Renal pelvis (tissue), 4 donors: ENCODE data around the gene TAS1R3. TPM values are rescaled to one million over a fixed set of nuclear protein-coding genes. Genes with fewer than 3 reads are reported as not detected.

ENCODE experiments used
- DNase-seq: peaks from one replicate; pipeline ENCODE4 v3.0.0-alpha.2; 2013
- polyA plus RNA-seq, 3 donors: library from polyadenylated mRNA; unstranded; fragments of 120-200 nt; gene quantifications; one replicate each; pipeline ENCODE4 v1.2.1, GENCODE V29; 2013; ENCODE audit not compliant: insufficient read length in 3 of 3

Gene TAS1R3
- polyA plus RNA-seq, 3 donors = 0.39 to 0.57 (median 0.49) TPM

GRCh38 chr1:1321477-1321876, 9.6 kb upstream of the TAS1R3 start:
- DNase-seq = no peak

DNA sequence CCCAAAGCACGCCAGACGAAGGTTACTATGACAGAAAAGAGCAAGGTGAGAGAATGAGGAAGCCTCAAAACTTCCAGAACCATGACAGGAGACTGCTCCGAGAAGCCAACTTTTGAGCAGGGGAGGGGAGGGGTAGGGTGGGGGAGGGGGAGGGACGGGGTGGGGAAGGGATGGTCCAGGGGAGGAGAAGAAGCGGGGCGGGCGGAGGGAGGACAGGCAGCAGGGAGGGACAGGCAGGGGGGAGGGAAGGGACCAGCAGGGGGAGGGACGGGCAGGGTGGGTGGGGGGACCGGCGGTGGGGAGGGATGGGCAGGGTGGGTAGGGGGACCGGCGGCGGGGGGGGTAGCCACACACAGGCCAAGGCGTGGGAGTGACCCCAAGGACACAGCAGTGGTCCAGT, 8.7 kb upstream of the TAS1R3 start:
- DNase-seq = no peak

DNA sequence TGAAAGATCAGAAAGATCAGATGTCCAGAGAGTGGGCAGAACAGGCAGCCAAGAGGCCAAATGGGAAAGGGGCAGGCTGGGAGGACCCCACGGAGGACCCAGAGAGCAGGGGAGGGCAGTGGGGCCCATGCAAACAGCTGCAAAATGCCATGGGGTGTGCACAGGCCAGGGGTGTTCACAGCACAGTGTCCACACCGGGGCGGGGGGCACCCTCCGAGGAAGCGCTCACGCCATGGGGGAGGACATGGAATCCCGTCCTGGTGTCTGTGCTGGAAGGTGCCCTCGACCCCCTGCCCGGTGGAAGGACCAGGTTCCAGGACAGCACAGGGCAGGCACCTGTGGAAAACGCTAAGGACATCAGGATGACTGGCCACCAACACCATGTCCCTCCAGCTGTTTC, 8.1 kb upstream of the TAS1R3 start:
- DNase-seq = no peak

GRCh38 chr1:1324084-1324523, 7.0 kb upstream of the TAS1R3 start:
- no peak for DNase-seq

DNA sequence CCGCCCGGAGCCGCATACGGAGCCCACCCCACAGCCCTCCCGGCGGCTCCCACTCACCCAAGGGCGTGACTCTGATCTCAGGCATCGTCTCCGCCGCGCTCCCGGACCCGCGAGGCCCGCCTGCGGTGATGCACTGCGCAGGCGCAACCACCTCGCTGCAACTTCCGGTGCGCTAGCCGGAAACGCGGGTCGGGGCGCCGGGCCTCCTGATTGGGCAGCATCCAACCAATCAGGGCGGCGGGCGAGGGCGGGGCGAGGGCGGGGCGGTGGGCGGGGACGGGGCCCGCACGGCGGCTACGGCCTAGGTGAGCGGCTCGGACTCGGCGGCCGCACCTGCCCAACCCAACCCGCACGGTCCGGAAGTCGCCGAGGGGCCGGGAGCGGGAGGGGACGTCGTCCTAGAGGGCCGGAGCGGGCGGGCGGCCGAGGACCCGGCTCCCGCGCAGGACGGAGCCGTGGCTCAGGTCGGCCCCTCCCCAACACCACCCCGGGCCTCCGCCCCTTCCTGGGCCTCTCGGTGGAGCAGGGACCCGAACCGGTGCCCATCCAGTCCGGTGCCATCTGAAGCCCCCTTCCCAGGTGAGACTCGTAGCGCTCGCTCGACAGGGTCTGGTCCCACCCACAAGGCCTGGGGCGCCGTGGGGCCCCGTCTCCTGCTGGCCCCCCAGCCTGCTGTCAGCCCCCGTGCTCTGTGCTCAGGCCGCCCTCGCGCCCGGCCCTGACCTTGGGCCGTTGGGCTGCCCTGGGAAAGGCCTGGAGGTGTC, 6.4 kb upstream of the TAS1R3 start, which contains the start of the genes CPTP and INTS11:
CPTP (plus strand) TSS at position 279 of the 764 bp plus-strand sequence. CDS start 2,109 bp downstream, outside the sequence.
INTS11 (minus strand) TSS at position 137 of the 764 bp plus-strand sequence; CDS start at position 85, 52 bp downstream.
- peak; percentile 92 for DNase-seq

DNA sequence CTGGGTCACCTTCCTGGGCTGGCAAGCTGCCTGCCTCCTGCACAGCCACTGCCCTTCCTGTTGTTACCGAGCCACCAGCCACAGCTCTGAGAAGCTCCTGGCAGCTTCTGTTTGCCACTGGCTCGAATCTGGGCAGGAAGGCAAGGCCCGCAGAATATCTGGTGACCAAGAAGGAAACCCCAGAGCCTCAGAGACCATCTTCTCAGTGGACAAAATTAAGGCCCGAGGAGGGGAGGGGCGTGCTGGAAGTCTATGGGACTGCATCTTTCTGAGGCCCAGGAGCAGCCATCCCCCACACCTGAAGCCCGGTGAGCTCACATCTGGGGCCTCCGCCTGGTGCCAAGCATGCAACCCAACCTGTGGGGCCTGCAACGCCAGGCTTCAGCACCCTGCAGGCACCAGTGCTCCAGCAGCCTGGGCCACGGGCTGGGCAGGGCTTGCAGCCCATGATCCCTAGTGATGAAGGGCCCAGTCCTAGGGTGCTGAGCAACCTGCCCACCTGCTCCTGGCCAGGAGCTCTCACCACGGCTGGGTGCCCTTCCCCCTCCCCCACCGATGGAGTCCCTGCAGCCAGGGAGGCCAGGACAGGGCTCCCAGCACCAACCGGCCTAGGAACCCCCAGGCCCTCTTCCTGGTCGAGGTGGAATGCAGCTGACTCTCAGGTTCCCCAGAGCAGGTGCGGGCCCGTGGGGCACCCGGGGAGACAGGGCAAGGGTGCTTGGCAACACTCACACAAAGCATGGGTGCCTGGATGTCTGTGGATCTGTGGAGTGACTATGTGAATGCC, 5.6 kb upstream of the TAS1R3 start:
- no peak for DNase-seq

- DNase-seq = no peak
These were observed 4.9 kb upstream of the TAS1R3 start for GRCh38 chr1:1326075-1326605.

DNA sequence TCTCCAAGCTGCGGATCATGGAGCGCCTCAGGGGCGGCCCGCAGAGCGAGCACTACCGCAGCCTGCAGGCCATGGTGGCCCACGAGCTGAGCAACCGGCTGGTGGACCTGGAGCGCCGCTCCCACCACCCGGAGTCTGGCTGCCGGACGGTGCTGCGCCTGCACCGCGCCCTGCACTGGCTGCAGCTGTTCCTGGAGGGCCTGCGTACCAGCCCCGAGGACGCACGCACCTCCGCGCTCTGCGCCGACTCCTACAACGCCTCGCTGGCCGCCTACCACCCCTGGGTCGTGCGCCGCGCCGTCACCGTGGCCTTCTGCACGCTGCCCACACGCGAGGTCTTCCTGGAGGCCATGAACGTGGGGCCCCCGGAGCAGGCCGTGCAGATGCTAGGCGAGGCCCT, 3.8 kb upstream of the TAS1R3 start:
- DNase-seq = no peak

GRCh38 chr1:1328254-1328653, 2.8 kb upstream of the TAS1R3 start:
- DNase-seq = no peak

- no peak for DNase-seq
These were observed 1.5 kb upstream of the TAS1R3 start for GRCh38 chr1:1329304-1330210.

- DNase-seq = no peak
These were observed 563 bp upstream of the TAS1R3 start for GRCh38 chr1:1330366-1331067.

- DNase-seq = no peak
These were observed 1.1 kb downstream of the TAS1R3 start for GRCh38 chr1:1332031-1332755.

DNA sequence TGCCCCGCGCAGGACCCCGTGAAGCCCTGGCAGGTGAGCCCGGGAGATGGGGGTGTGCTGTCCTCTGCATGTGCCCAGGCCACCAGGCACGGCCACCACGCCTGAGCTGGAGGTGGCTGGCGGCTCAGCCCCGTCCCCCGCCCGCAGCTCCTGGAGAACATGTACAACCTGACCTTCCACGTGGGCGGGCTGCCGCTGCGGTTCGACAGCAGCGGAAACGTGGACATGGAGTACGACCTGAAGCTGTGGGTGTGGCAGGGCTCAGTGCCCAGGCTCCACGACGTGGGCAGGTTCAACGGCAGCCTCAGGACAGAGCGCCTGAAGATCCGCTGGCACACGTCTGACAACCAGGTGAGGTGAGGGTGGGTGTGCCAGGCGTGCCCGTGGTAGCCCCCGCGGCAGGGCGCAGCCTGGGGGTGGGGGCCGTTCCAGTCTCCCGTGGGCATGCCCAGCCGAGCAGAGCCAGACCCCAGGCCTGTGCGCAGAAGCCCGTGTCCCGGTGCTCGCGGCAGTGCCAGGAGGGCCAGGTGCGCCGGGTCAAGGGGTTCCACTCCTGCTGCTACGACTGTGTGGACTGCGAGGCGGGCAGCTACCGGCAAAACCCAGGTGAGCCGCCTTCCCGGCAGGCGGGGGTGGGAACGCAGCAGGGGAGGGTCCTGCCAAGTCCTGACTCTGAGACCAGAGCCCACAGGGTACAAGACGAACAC, 1.8 kb downstream of the TAS1R3 start:
- no peak for DNase-seq

DNA sequence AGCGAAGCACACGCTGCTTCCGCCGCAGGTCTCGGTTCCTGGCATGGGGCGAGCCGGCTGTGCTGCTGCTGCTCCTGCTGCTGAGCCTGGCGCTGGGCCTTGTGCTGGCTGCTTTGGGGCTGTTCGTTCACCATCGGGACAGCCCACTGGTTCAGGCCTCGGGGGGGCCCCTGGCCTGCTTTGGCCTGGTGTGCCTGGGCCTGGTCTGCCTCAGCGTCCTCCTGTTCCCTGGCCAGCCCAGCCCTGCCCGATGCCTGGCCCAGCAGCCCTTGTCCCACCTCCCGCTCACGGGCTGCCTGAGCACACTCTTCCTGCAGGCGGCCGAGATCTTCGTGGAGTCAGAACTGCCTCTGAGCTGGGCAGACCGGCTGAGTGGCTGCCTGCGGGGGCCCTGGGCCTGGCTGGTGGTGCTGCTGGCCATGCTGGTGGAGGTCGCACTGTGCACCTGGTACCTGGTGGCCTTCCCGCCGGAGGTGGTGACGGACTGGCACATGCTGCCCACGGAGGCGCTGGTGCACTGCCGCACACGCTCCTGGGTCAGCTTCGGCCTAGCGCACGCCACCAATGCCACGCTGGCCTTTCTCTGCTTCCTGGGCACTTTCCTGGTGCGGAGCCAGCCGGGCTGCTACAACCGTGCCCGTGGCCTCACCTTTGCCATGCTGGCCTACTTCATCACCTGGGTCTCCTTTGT, 2.6 kb downstream of the TAS1R3 start:
- DNase-seq = no peak

- DNase-seq = no peak
These were observed 3.8 kb downstream of the TAS1R3 start for GRCh38 chr1:1334835-1335234.

DNA sequence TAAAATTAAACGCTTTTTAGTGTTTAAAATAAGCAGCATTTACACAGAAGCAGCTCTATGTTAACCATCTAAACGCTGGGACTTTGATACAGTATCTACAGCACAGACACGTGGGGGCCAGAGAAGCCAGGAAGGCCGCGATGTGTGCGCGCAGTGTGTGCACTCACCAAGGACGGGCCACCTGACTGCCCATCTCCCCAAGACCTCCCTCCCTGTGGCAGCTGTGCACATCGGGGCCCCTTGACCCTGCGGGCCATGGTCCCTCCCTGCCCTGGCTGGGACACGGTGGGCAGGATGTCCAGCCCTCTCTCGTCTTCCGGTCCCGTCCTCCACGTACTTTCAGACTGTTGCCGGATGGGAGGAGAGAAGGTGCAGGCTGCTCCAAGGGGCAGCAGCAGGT, 4.2 kb downstream of the TAS1R3 start:
- no peak for DNase-seq

- DNase-seq = no peak
These were observed 4.7 kb downstream of the TAS1R3 start for GRCh38 chr1:1335792-1336248.

DNA sequence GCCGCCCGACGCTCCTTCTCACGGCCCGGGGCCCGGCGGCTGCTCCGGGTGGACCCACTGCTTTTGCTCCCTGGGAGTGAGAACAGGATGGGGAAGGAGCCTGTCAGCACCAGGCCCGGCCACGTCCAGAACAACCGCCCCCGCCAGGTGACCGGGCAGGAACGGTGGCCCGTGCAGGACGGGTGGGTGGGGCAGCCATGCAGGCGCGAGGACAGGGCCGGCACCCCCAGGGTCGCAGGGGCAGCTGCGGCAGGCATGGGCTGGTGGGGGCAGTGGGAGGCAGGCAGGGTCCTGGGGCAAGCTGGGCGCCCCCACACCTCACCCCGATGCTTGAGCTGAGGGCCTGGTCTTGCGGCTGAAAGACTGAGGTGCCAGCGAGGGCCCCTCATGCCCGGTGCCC, 5.4 kb downstream of the TAS1R3 start:
- DNase-seq = no peak
